M059J (cell line): Measurements from ENCODE around the gene MYCL. TPM values are rescaled to one million over a fixed set of nuclear protein-coding genes. Genes with fewer than 3 reads are reported as not detected.
A peak's percentile ranks its signal among the peaks of the same experiment; 100 is the strongest.
"Not testable (repeated sequence)": the region's sequence is repeated elsewhere in the genome, so short reads cannot be mapped to it uniquely, and the experiment has no call there.

ENCODE experiments used
- DNase-seq: peaks from one replicate; pipeline ENCODE4 v3.0.0-alpha.2; 2012; ENCODE audit warnings: low read depth
- total RNA-seq: library from RNA; depleted of rRNA; stranded (reverse); fragments of >200 nt; shearing (Covaris generic); gene quantifications from 2 replicates; pipeline ENCODE4 v1.2.3, GENCODE V29; 2014

Gene MYCL
- total RNA-seq, 1 experiment from 2014 or later, result 0.57 TPM

DNA sequence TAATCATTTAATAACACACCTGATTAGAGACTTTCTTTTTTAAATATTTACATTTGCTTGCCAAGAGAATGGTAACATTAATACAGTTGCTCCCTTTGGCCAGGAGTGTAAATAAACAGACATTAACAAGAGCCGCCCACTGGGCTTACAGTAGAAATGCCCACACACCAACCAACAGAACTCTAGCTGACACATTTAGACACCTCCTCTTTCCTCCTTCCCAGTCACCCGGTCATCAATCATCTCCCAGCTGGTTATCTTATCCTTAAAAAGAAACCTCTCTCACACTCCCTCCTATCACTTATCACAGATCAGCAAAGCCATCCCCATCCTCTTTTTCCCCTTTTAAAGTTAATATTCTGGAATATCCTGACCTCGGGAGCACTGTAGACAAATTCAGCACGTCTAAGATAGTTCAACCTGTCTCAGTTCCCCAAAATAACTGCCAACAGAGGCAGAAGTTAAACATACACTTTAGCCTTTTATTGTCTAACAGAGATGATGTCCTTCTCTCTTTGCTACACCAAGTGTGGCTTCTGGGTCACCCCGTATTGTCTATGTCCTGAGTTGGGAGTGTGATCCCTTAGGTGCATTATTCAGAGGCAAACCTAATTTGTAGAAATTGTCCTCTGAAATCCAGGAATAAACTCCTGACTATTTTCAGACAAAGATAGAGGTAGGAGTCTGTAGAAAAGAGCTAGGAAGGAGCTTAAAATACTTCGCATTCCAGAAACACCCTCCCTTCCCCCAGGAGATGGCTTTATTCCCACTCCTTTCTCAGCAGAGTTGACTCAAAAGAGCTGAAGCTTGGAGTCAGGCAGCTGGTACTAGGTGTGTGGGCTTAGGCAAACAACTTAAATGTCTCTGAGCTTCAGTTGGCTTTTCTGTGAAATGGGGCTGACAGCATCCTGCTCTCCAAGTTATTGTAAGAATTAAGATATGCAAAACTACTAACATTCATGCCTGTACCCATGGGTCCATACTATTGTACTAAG lies 8.8 kb downstream of the MYCL start:
- DNase-seq, result peak; percentile 79

DNA sequence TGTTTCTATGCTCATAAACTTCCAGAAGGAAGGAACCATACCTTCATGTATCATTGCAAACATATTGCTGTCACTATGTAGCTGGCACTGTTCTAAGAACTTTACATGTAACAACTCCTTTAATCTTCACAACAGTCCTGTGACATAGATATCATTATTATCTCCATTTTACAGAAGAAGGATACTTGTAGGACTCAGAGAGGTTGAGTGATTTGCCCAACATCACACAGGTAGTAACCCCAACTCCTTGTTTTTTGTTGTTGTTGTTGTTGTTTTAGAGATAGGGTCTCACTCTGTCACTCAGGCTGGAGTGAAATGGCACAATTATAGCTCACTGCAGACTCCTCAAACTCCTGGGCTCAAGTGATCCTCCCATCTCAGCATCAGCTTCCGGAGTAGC lies 10.8 kb downstream of the MYCL start:
- DNase-seq, result no peak

GRCh38 chr1:39890273-39890672 lies 11.4 kb downstream of the MYCL start:
- DNase-seq, result no peak

DNA sequence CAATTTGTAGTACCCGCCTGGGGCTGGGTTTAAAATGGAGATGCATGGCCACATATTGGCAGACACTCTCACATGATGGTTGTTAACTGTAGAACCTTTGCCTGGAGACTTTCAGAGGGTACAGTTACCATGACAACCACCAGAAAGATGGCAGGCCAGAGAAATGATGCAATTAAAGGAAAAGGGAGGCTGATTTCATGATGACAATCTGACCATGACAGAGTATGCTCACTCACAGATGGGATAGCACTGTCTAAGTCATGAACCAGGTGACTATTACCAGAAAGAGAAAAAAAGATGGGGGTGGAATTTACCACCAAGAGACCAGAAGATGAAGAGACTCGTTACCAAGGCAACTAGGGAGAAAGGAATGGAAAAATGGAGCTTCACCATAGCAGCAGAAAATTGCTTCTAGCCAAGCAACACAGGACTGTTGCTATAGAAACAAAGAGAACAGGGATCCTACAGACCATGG lies 14.9 kb downstream of the MYCL start:
- peak; percentile 41 for DNase-seq

- DNase-seq, result no peak
Measured at GRCh38 chr1:39885516-39885915, 16.2 kb downstream of the MYCL start.

GRCh38 chr1:39882152-39882551 lies 19.6 kb downstream of the MYCL start:
- DNase-seq, result no peak

- DNase-seq, result no peak
Measured at GRCh38 chr1:39877980-39878956, 23.4 kb downstream of the MYCL start.

- no peak for DNase-seq
Measured at GRCh38 chr1:39877231-39877778, 24.4 kb downstream of the MYCL start.

DNA sequence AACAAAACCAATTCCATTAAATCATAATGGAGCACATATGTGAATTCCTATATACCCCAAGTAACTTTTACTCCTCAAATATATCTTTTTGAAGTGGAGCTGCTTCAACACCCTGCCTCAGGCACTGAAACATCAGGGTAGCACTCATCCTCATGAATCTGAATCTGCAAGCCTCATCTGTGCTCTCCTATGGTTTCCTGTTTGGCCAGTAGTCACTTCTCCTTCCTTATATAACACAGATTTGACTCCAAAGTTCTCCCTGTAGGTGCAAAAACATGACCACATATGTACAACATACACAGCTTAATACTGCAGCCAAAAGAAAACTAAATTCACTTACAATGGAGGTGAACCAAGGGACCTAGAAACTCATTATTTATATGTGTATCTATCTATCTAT lies 25.6 kb downstream of the MYCL start:
- no peak for DNase-seq

DNA sequence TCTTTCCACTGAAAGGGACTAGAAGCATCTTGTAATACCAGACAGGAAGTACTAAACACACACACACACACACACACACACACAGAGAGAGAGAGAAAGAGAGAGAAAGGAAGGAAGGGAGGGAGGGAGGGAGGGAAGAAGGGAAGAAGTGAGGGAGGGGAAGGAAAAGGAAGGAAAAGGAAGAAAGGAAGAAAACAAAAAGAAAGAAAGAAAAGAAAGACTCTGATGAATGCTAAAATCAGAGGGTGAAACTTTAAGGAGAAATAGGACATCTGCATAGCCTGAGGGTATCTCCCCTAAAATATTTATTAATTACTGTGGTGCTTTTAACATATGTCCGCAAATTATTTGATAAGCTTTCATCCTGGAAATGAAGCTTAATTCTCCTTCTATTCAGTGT lies 29.0 kb downstream of the MYCL start:
- DNase-seq, result no peak

- peak; percentile 24 for DNase-seq
Measured at GRCh38 chr1:39871796-39872195, 29.9 kb downstream of the MYCL start.

GRCh38 chr1:39871043-39871442 lies 30.7 kb downstream of the MYCL start:
- DNase-seq, result not testable (repeated sequence)

- not testable (repeated sequence) for DNase-seq
Measured at GRCh38 chr1:39869538-39870112, 32.1 kb downstream of the MYCL start.

GRCh38 chr1:39866767-39867166 lies 35.0 kb downstream of the MYCL start:
- DNase-seq, result peak; percentile 64

DNA sequence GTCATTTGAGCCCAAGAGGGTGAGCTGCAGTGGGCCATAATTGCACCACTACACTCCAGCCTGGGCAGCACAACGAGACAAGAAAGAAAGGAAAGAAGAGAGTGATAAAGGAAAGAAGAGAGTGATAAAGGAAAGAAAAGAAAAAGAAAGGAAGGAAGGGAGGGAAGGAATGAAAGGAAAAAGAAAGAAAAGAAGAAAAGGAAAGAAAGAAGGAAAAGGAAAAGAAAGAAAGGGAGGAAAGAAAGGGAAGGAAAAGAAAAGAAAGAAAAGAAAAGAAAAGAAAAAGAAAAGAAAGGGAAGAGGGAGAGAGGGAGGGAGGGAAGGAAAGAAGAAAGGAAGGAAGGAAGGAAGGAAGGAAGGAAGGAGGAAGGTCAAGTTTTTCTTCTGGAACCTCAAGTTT lies 36.0 kb downstream of the MYCL start:
- no peak for DNase-seq

DNA sequence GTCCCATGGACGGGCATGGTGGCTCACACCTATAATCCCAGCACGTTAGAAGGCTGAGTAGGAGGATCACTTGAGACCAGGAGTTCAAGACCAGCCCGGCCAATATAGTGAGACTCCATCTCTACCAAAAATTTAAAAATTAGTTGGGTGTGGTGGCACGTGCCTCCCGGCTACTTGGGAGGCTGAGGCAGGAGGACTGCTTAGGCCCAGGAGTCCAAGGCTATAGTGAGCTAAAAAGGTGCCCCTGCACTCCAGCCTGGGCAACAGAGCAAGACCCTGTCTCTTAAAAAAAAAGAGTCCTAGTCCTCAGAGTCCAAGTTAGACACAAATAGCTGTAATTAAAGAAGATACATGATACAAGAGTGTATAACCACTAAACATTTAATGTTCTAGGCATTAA lies 38.5 kb downstream of the MYCL start:
- no peak for DNase-seq

DNA sequence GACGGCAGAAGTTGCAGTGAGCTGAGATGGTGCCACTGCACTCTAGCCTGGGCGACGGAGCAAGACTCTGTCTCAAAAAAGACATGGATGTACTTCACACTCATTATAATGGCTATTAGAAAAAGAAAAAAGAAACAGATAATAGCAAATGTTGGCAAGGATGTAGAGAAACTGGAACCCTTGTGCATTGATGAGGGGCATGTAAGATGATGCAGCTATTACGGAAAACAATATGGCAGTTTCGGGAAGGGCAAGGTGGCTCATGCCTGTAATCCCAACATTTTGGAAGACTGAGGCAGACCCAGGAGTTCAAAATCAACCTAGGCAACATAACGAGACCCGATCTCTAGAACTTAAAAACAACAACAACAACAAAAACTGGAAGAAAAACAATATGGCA lies 40.7 kb downstream of the MYCL start:
- no peak for DNase-seq

GRCh38 chr1:39859859-39860812 lies 41.6 kb downstream of the MYCL start:
- DNase-seq, result no peak

GRCh38 chr1:39858315-39858714 lies 43.4 kb downstream of the MYCL start:
- DNase-seq, result no peak

DNA sequence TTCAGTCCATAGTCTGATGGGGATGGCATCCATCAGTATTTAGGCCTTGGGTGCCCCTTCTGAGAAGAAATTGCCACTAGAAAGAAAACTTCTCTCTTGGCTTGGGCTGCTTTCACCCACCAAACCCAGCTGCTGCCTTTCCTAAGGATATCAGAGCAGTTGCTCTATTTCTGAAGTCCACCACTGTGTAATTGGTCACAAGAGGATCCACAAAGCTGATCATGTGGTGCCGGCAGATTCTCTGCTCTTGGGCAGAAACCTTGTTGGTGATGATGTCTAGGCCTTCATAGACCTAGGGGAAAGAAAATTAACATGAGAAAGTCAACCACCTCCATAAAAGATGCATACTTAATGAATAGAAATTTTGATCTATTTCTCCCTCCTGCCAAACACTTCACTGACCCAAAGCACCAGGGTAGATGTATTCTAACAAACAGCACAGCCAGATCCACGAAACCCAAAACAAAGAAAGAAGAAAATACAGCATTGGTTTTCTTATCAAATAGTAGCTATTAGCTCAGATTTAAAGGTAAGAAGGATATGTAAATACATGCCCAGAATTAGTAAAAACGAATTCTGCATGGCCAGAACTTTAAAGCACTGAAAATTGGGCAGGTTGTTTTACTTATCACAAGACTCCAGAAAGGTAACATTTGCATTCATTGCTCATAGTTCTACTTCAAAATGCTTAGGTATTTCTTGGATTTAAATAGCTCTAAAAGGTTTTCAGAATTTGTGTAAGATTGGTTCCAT lies 44.4 kb downstream of the MYCL start:
- DNase-seq, result no peak
